ENCODE measurements around the gene KHDC1. TPM values are rescaled to one million over a fixed set of nuclear protein-coding genes. Genes with fewer than 3 reads are reported as not detected.
"Not testable (repeated sequence)": the region's sequence is repeated elsewhere in the genome, so short reads cannot be mapped to it uniquely, and the experiment has no call there.

Gene KHDC1
- total RNA-seq, 1 donor from 2014 or later: 6.7 TPM

GRCh38 chr6:73285674-73286283, 22.8 kb upstream of the KHDC1 start:
- DNase-seq (ENCODE audit: low spot score): no peak
- intact Hi-C loops (cut with micrococcal nuclease): loop anchor here (1.0 kb wide), 1 partner anchor 41 kb away; no protein-coding TSS in a partner anchor

GRCh38 chr6:73282871-73283270, 19.9 kb upstream of the KHDC1 start:
- intact Hi-C loops (cut with micrococcal nuclease): no loop called here

More at GRCh38 chr6:73285674-73286283, 22.8 kb upstream of the KHDC1 start:
- Mint-ChIP-seq H3K36me3 (ENCODE audit: low read depth) (peaks cover 12% of the 10 kb centered on the region), H3K27me3 (ENCODE audit: low read depth) (no peaks in the 10 kb centered on the region), H3K4me3 (ENCODE audit: low read depth) (no peak overlapping the region), H3K9me3 (no peaks in the 10 kb centered on the region), H3K27ac (no peak overlapping the region), H3K4me1 (ENCODE audit: low read depth) (peaks cover 11% of the 10 kb centered on the region)

GRCh38 chr6:73281684-73282083, 18.7 kb upstream of the KHDC1 start:
- H3K9me3 Mint-ChIP-seq; intact Hi-C loops (cut with micrococcal nuclease); H3K27me3 Mint-ChIP-seq (ENCODE audit: low read depth); H3K36me3 Mint-ChIP-seq (ENCODE audit: low read depth); H3K4me3 Mint-ChIP-seq (ENCODE audit: low read depth); DNase-seq (ENCODE audit: low spot score); H3K27ac Mint-ChIP-seq: not testable (repeated sequence)
- H3K4me1 Mint-ChIP-seq (ENCODE audit: low read depth): peaks cover 11% of the 10 kb centered on the region

More at GRCh38 chr6:73282871-73283270, 19.9 kb upstream of the KHDC1 start:
- DNase-seq (ENCODE audit: low spot score): no peak
- Mint-ChIP-seq H3K27ac (no peak overlapping the region), H3K4me1 (ENCODE audit: low read depth) (peaks cover 11% of the 10 kb centered on the region), H3K36me3 (ENCODE audit: low read depth) (peaks cover 9% of the 10 kb centered on the region), H3K9me3 (no peaks in the 10 kb centered on the region), H3K27me3 (ENCODE audit: low read depth) (no peaks in the 10 kb centered on the region), H3K4me3 (ENCODE audit: low read depth) (no peak overlapping the region)

- Mint-ChIP-seq H3K36me3 (ENCODE audit: low read depth) (peaks cover 38% of the 10 kb centered on the region), H3K4me1 (ENCODE audit: low read depth) (peaks cover 17% of the 10 kb centered on the region)
- DNase-seq (ENCODE audit: low spot score); H3K27ac Mint-ChIP-seq; intact Hi-C loops (cut with micrococcal nuclease); H3K27me3 Mint-ChIP-seq (ENCODE audit: low read depth); H3K4me3 Mint-ChIP-seq (ENCODE audit: low read depth); H3K9me3 Mint-ChIP-seq: not testable (repeated sequence)
These were observed 6.3 kb upstream of the KHDC1 start for GRCh38 chr6:73269296-73269695.

GRCh38 chr6:73268896-73269295, 5.9 kb upstream of the KHDC1 start:
- H3K27me3 Mint-ChIP-seq (ENCODE audit: low read depth); H3K9me3 Mint-ChIP-seq; DNase-seq (ENCODE audit: low spot score); intact Hi-C loops (cut with micrococcal nuclease); H3K27ac Mint-ChIP-seq; H3K4me3 Mint-ChIP-seq (ENCODE audit: low read depth): not testable (repeated sequence)
- H3K4me1 Mint-ChIP-seq (ENCODE audit: low read depth): peaks cover 21% of the 10 kb centered on the region
- H3K36me3 Mint-ChIP-seq (ENCODE audit: low read depth): peaks cover 36% of the 10 kb centered on the region

GRCh38 chr6:73264446-73264845, 1.4 kb upstream of the KHDC1 start:
- peaks cover 30% of the 10 kb centered on the region for H3K4me1 Mint-ChIP-seq (ENCODE audit: low read depth)
- peak overlapping the region; percentile 76 for H3K4me3 Mint-ChIP-seq (ENCODE audit: low read depth)
- H3K9me3 Mint-ChIP-seq: no peaks in the 10 kb centered on the region
- intact Hi-C loops (cut with micrococcal nuclease): loop anchor here (5.0 kb wide), 1 partner anchor 642 kb away; the partner anchor contains the start of gene KCNQ5
- H3K27me3 Mint-ChIP-seq (ENCODE audit: low read depth): no peaks in the 10 kb centered on the region
- H3K36me3 Mint-ChIP-seq (ENCODE audit: low read depth): peaks cover 28% of the 10 kb centered on the region
- no peak overlapping the region for H3K27ac Mint-ChIP-seq
- no peak for DNase-seq (ENCODE audit: low spot score)

GRCh38 chr6:73263570-73263909, 544 bp upstream of the KHDC1 start:
- peaks cover 28% of the 10 kb centered on the region for H3K36me3 Mint-ChIP-seq (ENCODE audit: low read depth)
- no peaks in the 10 kb centered on the region for H3K27me3 Mint-ChIP-seq (ENCODE audit: low read depth)
- intact Hi-C loops (cut with micrococcal nuclease): loop anchor here (2.0 to 5.0 kb wide), 2 partner anchors 47 to 641 kb away; partner anchors contain the start of gene KCNQ5
- peaks cover 30% of the 10 kb centered on the region for H3K4me1 Mint-ChIP-seq (ENCODE audit: low read depth)
- DNase-seq (ENCODE audit: low spot score): no peak
- H3K9me3 Mint-ChIP-seq: no peaks in the 10 kb centered on the region
- H3K4me3 Mint-ChIP-seq (ENCODE audit: low read depth): peak overlapping the region; percentile 76
- peak overlapping the region; percentile 46 for H3K27ac Mint-ChIP-seq

GRCh38 chr6:73258721-73259120, 4.3 kb downstream of the KHDC1 start:
- Mint-ChIP-seq H3K27ac (no peak overlapping the region), H3K4me3 (ENCODE audit: low read depth) (no peak overlapping the region), H3K27me3 (ENCODE audit: low read depth) (no peaks in the 10 kb centered on the region), H3K36me3 (ENCODE audit: low read depth) (peaks cover 3% of the 10 kb centered on the region), H3K9me3 (no peaks in the 10 kb centered on the region), H3K4me1 (ENCODE audit: low read depth) (peaks cover 7% of the 10 kb centered on the region)
- intact Hi-C loops (cut with micrococcal nuclease): no loop called here
- no peak for DNase-seq (ENCODE audit: low spot score)

GRCh38 chr6:73254323-73254722, 8.7 kb downstream of the KHDC1 start:
- H3K27me3 Mint-ChIP-seq (ENCODE audit: low read depth); H3K27ac Mint-ChIP-seq; DNase-seq (ENCODE audit: low spot score); H3K9me3 Mint-ChIP-seq; H3K4me1 Mint-ChIP-seq (ENCODE audit: low read depth); intact Hi-C loops (cut with micrococcal nuclease); H3K4me3 Mint-ChIP-seq (ENCODE audit: low read depth); H3K36me3 Mint-ChIP-seq (ENCODE audit: low read depth): not testable (repeated sequence)

- intact Hi-C loops (cut with micrococcal nuclease): no loop called here
- H3K36me3 Mint-ChIP-seq (ENCODE audit: low read depth): no peaks in the 10 kb centered on the region
- no peaks in the 10 kb centered on the region for H3K4me1 Mint-ChIP-seq (ENCODE audit: low read depth)
- H3K4me3 Mint-ChIP-seq (ENCODE audit: low read depth): no peak overlapping the region
- no peaks in the 10 kb centered on the region for H3K9me3 Mint-ChIP-seq
- no peak overlapping the region for H3K27ac Mint-ChIP-seq
- no peak for DNase-seq (ENCODE audit: low spot score)
- H3K27me3 Mint-ChIP-seq (ENCODE audit: low read depth): no peaks in the 10 kb centered on the region
These were observed 10.3 kb downstream of the KHDC1 start for GRCh38 chr6:73252703-73253102.

GRCh38 chr6:73250016-73250415, 13.0 kb downstream of the KHDC1 start:
- no peak for DNase-seq (ENCODE audit: low spot score)
- no peaks in the 10 kb centered on the region for H3K36me3 Mint-ChIP-seq (ENCODE audit: low read depth)
- no peak overlapping the region for H3K27ac Mint-ChIP-seq
- intact Hi-C loops (cut with micrococcal nuclease): no loop called here
- H3K4me3 Mint-ChIP-seq (ENCODE audit: low read depth): no peak overlapping the region
- peaks cover 7% of the 10 kb centered on the region for H3K27me3 Mint-ChIP-seq (ENCODE audit: low read depth)
- no peaks in the 10 kb centered on the region for H3K4me1 Mint-ChIP-seq (ENCODE audit: low read depth)
- no peaks in the 10 kb centered on the region for H3K9me3 Mint-ChIP-seq

- DNase-seq (ENCODE audit: low spot score): no peak
- Mint-ChIP-seq H3K27ac (no peak overlapping the region), H3K4me3 (ENCODE audit: low read depth) (no peak overlapping the region), H3K27me3 (ENCODE audit: low read depth) (peaks cover 13% of the 10 kb centered on the region), H3K4me1 (ENCODE audit: low read depth) (no peaks in the 10 kb centered on the region), H3K9me3 (no peaks in the 10 kb centered on the region), H3K36me3 (ENCODE audit: low read depth) (no peaks in the 10 kb centered on the region)
- intact Hi-C loops (cut with micrococcal nuclease): no loop called here
These were observed 14.6 kb downstream of the KHDC1 start for GRCh38 chr6:73248192-73248903.

- DNase-seq (ENCODE audit: low spot score): no peak
- H3K27ac Mint-ChIP-seq: no peak overlapping the region
- peaks cover 21% of the 10 kb centered on the region for H3K27me3 Mint-ChIP-seq (ENCODE audit: low read depth)
- intact Hi-C loops (cut with micrococcal nuclease): no loop called here
- no peak overlapping the region for H3K4me3 Mint-ChIP-seq (ENCODE audit: low read depth)
- H3K36me3 Mint-ChIP-seq (ENCODE audit: low read depth): no peaks in the 10 kb centered on the region
- H3K9me3 Mint-ChIP-seq: no peaks in the 10 kb centered on the region
- no peaks in the 10 kb centered on the region for H3K4me1 Mint-ChIP-seq (ENCODE audit: low read depth)
These were observed 21.0 kb downstream of the KHDC1 start for GRCh38 chr6:73242001-73242400.

All from activated T-helper 2 cell treated with anti-CD3 and anti-CD28 coated beads, Interferon-gamma antibody, Interleukin-2, Interleukin-4, amounts not matched to agents 10 μg/mL and 5 μg/mL and 100 μg/mL, durations not matched to agents 14 hours and 24 hours and 36 hours (primary cell).